NCI-H146 (cell line): ENCODE results near the gene SYNGAP1.
"Not testable (repeated sequence)": the region's sequence is repeated elsewhere in the genome, so short reads cannot be mapped to it uniquely, and the experiment has no call there.

Source experiments
- DNase-seq: peaks from one replicate; lab custom pipeline; 2025; lab: John Stamatoyannopoulos, UW

The SYNGAP1 gene

GRCh38 chr6:33469661-33470060 lies 49.8 kb downstream of the SYNGAP1 start:
- no peak for DNase-seq

GRCh38 chr6:33477864-33478263 lies 58.0 kb downstream of the SYNGAP1 start:
- no peak for DNase-seq

DNA sequence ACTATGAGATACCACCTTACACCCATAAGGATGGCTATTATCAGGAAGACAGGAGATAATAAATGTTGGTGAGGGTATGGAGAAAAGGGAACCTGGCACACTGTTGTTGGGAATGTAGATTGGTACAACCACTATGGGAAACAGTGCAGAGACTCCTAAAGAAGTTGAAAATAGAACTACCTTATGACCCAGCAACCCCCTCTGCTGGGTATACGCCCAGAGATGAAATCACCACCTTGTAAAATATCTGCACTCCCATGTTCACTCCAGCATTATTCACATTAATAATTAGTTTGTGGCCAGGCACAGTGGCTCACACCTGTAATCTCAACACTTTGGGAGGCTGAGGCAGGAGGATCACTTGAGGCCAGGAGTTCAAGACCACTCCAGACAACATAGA lies 61.3 kb downstream of the SYNGAP1 start:
- no peak for DNase-seq

DNA sequence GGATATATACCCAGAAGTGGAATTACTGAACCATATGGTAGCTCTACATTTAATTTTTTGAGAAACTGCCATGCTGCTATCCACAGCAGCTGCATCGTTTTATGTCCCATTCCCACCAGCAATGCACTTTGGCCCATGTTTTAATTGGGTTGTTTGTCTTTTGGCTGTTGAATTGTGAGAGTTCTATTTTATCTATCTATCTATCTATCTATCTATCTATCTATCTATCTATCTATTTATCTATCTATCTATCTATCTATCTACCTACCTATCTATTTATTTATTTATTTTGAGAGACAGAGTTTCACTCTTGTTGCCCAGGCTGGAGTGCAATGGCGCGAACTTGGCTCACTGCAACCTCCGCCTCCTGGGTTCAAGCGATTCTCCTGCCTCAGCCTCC lies 62.8 kb downstream of the SYNGAP1 start:
- DNase-seq: not testable (repeated sequence)

DNA sequence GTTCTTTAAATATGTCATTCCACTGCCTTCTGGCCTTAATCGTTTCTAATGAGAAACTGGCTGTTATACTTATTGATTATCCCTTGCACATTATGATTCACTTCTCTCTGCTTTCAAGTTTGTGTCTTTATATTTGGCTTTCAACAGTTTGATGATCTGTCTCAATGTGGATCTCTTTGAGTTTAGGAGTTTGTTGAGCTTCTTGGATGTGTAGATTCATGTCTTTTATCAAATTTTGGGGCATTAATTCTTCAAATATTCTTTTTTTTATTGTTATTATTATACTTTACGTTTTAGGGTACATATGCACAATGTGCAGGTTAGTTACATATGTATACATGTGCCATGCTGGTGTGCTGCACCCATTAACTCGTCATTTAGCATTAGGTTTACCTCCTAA lies 63.8 kb downstream of the SYNGAP1 start:
- no peak for DNase-seq

- not testable (repeated sequence) for DNase-seq
These were observed 64.9 kb downstream of the SYNGAP1 start for GRCh38 chr6:33484673-33485262.

DNA sequence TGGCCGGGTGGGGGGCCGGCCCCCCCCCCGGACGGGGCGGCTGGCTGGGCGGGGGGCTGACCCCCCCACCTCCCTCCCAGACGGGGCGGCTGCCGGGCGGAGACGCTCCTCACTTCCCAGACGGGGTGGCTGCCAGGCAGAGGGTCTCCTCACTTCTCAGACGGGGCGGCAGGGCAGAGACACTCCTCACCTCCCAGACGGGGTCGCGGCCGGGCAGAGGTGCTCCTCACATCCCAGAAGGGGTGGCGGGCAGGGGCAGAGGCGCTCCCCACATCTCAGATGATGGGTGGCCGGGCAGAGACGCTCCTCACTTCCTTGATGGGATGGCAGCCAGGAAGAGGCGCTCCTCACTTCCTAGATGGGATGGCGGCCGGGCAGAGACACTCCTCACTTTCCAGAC lies 65.8 kb downstream of the SYNGAP1 start:
- not testable (repeated sequence) for DNase-seq

DNA sequence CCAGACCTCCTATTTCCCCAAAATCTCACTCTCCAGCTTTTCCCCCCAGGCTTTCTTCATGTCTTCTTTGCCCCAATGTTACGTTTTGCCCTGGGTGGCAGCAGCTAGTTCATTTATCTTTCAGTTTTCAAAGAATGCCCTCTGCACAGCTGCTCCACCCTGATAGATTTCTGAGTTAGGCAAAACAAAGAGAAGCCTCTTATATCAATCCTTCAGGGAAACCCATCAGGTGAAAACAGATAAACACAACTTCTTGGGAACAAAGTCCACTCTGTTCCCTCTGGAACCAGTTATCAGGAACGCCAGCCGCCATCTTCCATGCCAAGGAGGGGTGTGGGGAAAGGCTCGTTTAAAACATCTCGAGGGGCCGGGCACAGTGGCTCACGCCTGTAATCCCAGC lies 68.5 kb downstream of the SYNGAP1 start:
- DNase-seq: no peak

DNA sequence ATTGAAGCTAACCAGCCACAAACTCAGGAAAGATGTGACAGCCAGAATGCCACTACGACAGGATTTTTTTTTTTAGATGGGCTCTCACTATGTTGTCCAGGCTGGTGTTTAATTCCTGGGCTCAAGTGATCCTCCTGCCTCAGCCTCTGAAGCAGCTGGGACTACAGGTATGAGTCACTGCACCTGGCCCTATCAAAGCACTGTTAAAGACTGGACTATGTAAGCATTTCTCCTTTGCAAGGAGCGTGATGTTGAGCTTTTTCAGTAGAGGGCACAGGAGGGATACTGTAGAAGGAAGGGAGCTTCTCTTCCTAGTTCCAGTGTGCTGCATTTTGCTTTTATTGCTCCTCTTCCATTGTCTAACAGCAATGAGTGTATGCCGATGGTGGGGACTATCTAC lies 70.3 kb downstream of the SYNGAP1 start:
- DNase-seq: peak; percentile 54

DNA sequence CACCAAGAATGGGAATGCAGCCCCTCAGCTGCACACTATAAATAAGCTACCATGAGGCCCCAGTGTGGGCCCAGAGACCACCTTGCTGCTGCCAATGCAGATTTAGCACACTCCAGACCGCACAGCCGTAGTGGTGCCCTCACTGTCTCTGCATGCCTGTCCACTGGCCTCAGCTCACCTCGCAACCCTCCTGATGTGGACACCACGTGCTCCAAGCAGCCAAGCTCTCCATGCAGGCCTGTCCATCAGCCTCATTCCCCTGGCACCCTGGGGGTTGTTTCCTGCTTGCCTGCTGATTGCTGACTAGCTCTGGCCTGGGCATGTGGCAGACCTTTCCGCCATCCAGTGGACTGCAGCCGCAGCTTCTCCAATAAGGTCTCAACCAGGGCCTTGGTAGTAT lies 70.8 kb downstream of the SYNGAP1 start:
- DNase-seq: peak; percentile 67

DNA sequence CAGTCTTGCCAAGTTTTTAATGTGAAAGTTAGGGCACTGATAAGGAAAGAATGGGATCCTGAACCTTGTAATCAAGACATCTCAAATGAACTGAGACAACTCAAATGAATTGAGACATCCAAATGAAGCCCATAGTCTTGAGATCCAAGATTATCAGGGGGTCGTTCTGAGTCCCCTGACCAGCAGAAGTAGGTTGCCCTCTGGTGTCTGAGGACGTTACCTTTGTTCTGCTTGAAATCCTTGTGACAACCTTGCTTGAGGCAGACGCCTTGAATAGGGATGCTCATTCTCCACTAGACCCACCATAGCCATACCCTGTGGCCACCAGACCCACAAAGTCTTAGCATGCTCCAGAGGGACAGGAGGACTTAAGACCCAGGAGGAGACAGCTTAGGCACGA lies 72.2 kb downstream of the SYNGAP1 start:
- no peak for DNase-seq

DNA sequence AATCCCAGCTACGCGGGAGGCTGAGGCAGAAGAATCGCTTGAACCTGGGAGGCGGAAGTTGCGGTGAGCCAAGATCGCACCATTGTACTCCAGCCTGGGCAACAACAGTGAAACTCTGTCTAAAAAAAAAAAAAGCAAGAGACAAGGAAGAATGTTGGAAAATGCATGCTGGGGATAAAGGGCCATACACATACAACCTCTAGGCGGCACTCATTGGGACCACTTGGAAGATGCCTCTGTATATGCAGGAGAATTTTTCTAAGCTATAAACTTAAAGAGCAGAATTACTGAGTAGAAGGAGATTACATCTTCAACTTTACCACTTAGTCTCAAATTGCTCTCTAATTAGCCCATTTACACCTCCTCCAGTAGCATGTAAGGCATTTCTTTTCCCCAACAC lies 77.3 kb downstream of the SYNGAP1 start:
- DNase-seq: peak; percentile 42

- no peak for DNase-seq
These were observed 82.6 kb downstream of the SYNGAP1 start for GRCh38 chr6:33502486-33502885.

DNA sequence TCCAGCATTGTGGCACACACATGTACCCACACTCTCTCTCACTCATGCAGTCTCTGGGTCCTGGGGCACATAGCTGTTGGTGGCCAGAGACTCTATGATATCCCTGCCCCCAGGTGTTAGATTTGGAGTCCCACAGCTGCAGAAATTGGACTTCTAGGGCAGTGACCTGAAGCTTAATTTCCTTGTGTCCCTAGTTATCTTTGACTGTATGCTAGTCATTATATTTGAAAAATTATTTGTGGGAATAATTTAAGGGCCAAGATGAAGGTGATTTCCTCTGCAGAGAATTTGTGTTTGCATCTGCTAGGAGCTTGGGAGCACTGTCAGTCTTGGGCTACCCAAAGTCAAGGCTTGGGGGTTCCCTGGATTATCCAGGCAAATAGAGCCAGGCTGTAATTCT lies 84.6 kb downstream of the SYNGAP1 start:
- no peak for DNase-seq
